Endothelial cell (in vitro differentiated cells): ENCODE data around the gene ULK1. TPM values are rescaled to one million over a fixed set of nuclear protein-coding genes. Genes with fewer than 3 reads are reported as not detected.
"Not testable (repeated sequence)": the region's sequence is repeated elsewhere in the genome, so short reads cannot be mapped to it uniquely, and the experiment has no call there.

Experiments used
- DNase-seq: peaks from one replicate; pipeline ENCODE4 v3.0.0; 2021; ENCODE audit warnings: low spot score
- H3K27ac Mint-ChIP-seq: one replicate; pipeline ENCODE4 v1.8.0; 2021; ENCODE audit warnings: mixed read lengths, inconsistent platforms; ENCODE audit not compliant: unreplicated experiment
- H3K27me3 Mint-ChIP-seq: one replicate; pipeline ENCODE4 v1.8.0; 2021; ENCODE audit warnings: mild to moderate bottlenecking, moderate library complexity, mixed read lengths, inconsistent platforms; ENCODE audit not compliant: unreplicated experiment
- H3K36me3 Mint-ChIP-seq: one replicate; pipeline ENCODE4 v1.8.0; 2021; ENCODE audit warnings: mild to moderate bottlenecking, low read depth, mixed read lengths, inconsistent platforms; ENCODE audit not compliant: unreplicated experiment
- H3K4me1 Mint-ChIP-seq: one replicate; pipeline ENCODE4 v1.8.0; 2021; ENCODE audit warnings: mild to moderate bottlenecking, mixed read lengths, inconsistent platforms; ENCODE audit not compliant: unreplicated experiment
- H3K4me3 Mint-ChIP-seq: one replicate; pipeline ENCODE4 v1.8.0; 2021; ENCODE audit warnings: mild to moderate bottlenecking, mixed read lengths, inconsistent platforms; ENCODE audit not compliant: unreplicated experiment
- H3K9me3 Mint-ChIP-seq: one replicate; pipeline ENCODE4 v1.8.0; 2021; ENCODE audit warnings: mixed read lengths, inconsistent platforms; ENCODE audit not compliant: unreplicated experiment
- total RNA-seq: library from RNA; stranded (reverse); fragmentation: NEBNext Ultra II Directional; extraction: Animal tissue kit (Norgen Biotek cat#: 25700); gene quantifications from one replicate; pipeline ENCODE4 v1.2.1, GENCODE V29; 2021; ENCODE audit not compliant: unreplicated experiment
- TF ChIP-seq, protein P1 (sequence below): fragments of 200-600 bp; sonication (generic); IDR thresholded peaks from one replicate; pipeline ENCODE4 v1.5.0; 2021; ENCODE audit warnings: antibody characterized with exemption; ENCODE audit not compliant: unreplicated experiment

Gene ULK1
- total RNA-seq, 1 donor from 2014 or later: 53.7 TPM

DNA sequence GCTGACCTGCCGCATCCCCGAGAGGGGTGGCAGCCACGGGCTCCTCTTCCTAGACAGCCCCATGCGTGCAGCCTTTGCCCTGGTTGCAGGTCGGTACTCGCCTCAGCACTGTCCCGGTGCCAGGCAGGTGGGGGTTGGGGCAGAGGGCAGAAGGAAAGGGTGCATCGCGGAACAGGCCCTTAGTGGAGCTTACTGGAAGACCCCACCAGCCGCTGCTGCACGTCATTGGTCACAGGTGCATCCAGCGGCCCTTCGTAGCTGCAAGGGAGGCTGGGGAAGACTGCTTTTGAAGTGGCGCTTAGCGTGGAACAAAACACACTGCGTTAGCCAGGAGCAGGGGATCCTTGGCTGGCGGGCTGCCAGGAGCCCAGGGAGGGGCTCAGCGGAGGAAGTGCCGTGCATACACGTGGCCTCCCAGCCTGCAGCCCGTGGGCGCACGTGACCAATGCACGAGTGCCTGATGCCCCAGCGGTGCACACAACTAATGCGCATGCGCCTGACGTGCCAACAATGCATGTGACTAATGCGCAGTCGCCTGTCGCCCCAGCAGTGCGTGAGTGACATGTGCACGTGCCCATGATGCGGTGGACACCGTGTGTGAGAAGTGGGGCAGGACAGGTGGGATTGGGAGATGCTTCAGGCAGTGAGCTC lies 50.3 kb downstream of the ULK1 start:
- DNase-seq: no peak
- Mint-ChIP-seq H3K4me3 (no peak overlapping the region), H3K9me3 (no peaks in the 10 kb centered on the region), H3K27ac (no peak overlapping the region), H3K36me3 (peaks cover 6% of the 10 kb centered on the region), H3K27me3 (no peaks in the 10 kb centered on the region), H3K4me1 (peaks cover 6% of the 10 kb centered on the region)
- TF ChIP-seq, protein P1, sequence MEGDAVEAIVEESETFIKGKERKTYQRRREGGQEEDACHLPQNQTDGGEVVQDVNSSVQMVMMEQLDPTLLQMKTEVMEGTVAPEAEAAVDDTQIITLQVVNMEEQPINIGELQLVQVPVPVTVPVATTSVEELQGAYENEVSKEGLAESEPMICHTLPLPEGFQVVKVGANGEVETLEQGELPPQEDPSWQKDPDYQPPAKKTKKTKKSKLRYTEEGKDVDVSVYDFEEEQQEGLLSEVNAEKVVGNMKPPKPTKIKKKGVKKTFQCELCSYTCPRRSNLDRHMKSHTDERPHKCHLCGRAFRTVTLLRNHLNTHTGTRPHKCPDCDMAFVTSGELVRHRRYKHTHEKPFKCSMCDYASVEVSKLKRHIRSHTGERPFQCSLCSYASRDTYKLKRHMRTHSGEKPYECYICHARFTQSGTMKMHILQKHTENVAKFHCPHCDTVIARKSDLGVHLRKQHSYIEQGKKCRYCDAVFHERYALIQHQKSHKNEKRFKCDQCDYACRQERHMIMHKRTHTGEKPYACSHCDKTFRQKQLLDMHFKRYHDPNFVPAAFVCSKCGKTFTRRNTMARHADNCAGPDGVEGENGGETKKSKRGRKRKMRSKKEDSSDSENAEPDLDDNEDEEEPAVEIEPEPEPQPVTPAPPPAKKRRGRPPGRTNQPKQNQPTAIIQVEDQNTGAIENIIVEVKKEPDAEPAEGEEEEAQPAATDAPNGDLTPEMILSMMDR: no peak

DNA sequence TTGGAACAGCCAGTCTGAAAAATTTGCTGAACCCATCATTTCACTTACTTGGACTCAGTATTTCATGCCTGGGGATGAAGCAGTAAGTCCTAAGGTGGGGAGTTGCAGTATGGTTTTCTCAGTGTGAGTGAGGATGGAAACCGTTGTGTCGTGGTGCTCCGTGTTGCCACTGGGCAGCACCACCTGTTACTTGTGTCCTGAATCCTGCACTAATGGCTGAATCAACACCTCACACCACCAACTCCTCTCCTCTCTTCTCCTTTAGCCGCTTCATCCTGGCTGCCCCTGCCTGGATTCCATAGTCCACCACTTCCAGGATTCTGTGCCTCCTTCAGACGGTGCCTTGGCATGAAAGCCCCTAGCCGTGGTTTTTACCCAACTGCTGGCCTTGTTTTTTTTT lies 52.3 kb downstream of the ULK1 start:
- Mint-ChIP-seq H3K36me3 (peaks cover under 1% of the 10 kb centered on the region), H3K4me1 (peaks cover 6% of the 10 kb centered on the region), H3K27me3 (no peaks in the 10 kb centered on the region), H3K4me3 (no peak overlapping the region), H3K9me3 (no peaks in the 10 kb centered on the region), H3K27ac (no peak overlapping the region)
- no peak for DNase-seq
- TF ChIP-seq, protein P1: no peak

DNA sequence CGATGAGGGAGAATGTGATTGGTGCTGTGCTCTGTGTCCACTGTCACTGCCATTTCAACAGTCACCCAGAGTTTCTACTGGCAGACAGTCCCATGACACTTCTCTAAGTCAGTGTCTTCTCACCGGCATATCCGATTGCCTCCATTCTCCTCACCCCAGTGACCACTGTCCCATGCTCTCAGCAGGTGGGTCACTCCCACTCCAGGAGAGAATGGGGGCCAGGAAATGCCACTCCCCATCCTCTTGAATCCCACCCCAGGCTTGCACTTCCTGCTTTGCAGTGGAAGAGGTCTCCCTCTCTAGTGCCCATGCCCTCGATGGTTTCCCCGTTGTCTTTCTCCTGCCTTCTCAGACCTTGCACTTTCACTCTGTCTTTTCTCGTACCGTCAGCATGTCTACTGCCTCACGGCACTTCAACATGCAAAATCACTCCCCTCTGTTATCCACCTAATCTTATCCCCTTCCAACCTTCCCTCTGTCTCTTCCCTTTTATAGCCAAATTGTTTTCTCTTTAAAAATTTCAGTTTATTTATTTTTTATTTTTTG lies 53.1 kb downstream of the ULK1 start:
- Mint-ChIP-seq H3K9me3 (no peaks in the 10 kb centered on the region), H3K27me3 (no peaks in the 10 kb centered on the region), H3K4me1 (peaks cover 6% of the 10 kb centered on the region), H3K4me3 (no peak overlapping the region), H3K36me3 (no peaks in the 10 kb centered on the region), H3K27ac (no peak overlapping the region)
- TF ChIP-seq, protein P1: no peak
- no peak for DNase-seq

DNA sequence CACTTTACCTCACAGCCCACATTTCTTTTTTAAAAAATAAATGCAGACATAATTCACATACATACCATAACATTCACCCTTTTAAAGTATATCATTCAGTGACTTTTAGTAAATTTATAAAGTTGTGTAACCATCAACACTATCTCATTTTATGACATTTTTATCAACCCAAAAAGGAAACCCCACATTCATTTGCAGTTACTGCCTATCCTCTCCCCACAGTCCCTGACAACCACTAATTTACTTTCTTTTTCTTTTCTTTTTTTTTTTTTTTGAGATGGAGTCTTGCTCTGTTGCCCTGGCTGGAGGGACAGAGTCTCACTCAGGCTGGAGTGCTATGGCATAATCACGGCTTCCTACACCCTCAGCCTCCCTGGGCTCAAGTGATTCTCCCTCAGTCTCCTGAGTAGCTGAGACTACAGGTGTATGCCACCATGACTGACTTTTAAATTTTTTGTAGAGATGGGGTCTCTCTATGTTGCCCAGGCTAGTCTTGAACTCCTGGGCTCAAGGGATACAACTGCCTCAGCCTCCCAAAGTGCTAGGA lies 53.8 kb downstream of the ULK1 start:
- H3K9me3 Mint-ChIP-seq: no peaks in the 10 kb centered on the region
- H3K27ac Mint-ChIP-seq: no peak overlapping the region
- peaks cover 6% of the 10 kb centered on the region for H3K4me1 Mint-ChIP-seq
- TF ChIP-seq, protein P1: no peak
- H3K36me3 Mint-ChIP-seq: no peaks in the 10 kb centered on the region
- DNase-seq: no peak
- no peaks in the 10 kb centered on the region for H3K27me3 Mint-ChIP-seq
- H3K4me3 Mint-ChIP-seq: no peak overlapping the region

DNA sequence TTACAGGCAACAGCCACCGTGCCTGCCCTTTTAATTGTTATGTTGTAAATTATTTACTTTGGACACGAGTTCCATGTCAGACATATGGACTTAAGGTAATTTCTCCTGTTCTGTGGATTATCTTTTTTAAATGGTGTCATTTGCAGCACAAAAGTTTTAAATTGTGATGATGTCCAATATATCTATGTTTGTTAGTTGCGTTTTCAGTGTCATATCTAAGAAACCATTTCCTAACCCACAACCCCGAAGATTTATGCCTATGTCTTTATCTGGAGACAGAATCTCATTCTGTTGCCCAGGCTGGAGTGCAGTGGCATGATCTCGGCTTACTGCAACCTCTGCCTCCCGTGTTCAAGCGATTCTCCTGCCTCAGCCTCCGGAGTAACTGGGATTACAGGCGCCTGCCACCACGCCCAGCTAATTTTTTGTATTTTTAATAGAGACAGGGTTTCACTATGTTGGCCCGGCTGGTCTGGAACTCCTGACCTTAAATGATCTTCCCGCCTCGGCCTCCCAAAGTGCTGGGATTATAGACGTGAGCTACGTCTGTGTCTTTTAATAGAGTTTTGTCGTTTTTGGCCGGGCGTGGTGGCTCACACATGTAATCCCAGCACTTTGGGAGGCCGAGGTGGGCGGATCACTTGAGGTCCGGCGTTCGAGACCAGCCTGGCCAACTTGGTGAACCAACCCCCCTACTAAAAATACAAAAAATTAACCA lies 54.5 kb downstream of the ULK1 start:
- H3K27me3 Mint-ChIP-seq, H3K36me3 Mint-ChIP-seq, H3K27ac Mint-ChIP-seq, H3K9me3 Mint-ChIP-seq, DNase-seq, H3K4me1 Mint-ChIP-seq: not testable (repeated sequence)
- H3K4me3 Mint-ChIP-seq: peak overlapping the region; percentile 83
